Activated T-helper 9 cell treated with anti-CD3 and anti-CD28 coated beads, Interleukin-2, amount 50 U/mL, for 16 hours (primary cell): ENCODE measurements around the gene TNIP1.

Experiments
- DNase-seq: peaks from one replicate; pipeline ENCODE4 v3.0.0-alpha.2; 2020; ENCODE audit warnings: low read depth

Gene TNIP1

GRCh38 chr5:150999704-151000442 lies 81.0 kb downstream of the TNIP1 start:
- DNase-seq, result no peak

GRCh38 chr5:150993826-150994412 lies 86.9 kb downstream of the TNIP1 start:
- DNase-seq, result no peak

- no peak for DNase-seq
Measured at GRCh38 chr5:150993422-150993821, 87.4 kb downstream of the TNIP1 start.

GRCh38 chr5:150992705-150993104 lies 88.1 kb downstream of the TNIP1 start:
- DNase-seq, result no peak

GRCh38 chr5:150989695-150990094 lies 91.1 kb downstream of the TNIP1 start:
- no peak for DNase-seq

- DNase-seq, result no peak
Measured at GRCh38 chr5:150987746-150988145, 93.1 kb downstream of the TNIP1 start.
